Chondrocyte (in vitro differentiated cells): Measurements from ENCODE around the gene SND1. TPM values are rescaled to one million over a fixed set of nuclear protein-coding genes. Genes with fewer than 3 reads are reported as not detected.

Source experiments
- DNase-seq: peaks from one replicate; pipeline ENCODE4 v3.0.0; 2021; ENCODE audit warnings: mixed read lengths, low spot score
- H3K27ac Mint-ChIP-seq: one replicate; pipeline ENCODE4 v1.8.0; 2021; ENCODE audit warnings: mild to moderate bottlenecking, moderate library complexity, mixed read lengths; ENCODE audit not compliant: unreplicated experiment
- H3K27me3 Mint-ChIP-seq: 2 replicates; pipeline ENCODE4 v1.8.0; 2021; ENCODE audit warnings: low read depth, mixed read lengths
- H3K36me3 Mint-ChIP-seq: 2 replicates; pipeline ENCODE4 v1.8.0; 2021; ENCODE audit warnings: low read depth, mixed read lengths
- H3K4me1 Mint-ChIP-seq: 2 replicates; pipeline ENCODE4 v1.8.0; 2021; ENCODE audit warnings: low read depth, mild to moderate bottlenecking, mixed read lengths
- H3K4me3 Mint-ChIP-seq: one replicate; pipeline ENCODE4 v1.8.0; 2021; ENCODE audit warnings: mild to moderate bottlenecking, moderate library complexity, mixed read lengths; ENCODE audit not compliant: unreplicated experiment
- H3K9me3 Mint-ChIP-seq: 2 replicates; pipeline ENCODE4 v1.8.0; 2021; ENCODE audit warnings: low read depth, mixed read lengths
- total RNA-seq: library from RNA; stranded (reverse); gene quantifications from 3 replicates; pipeline ENCODE4 v1.2.1, GENCODE V29; 2021
- TF ChIP-seq, protein P1 (sequence below): fragments of 200-600 bp; sonication (generic); IDR thresholded peaks from 2 replicates; pipeline ENCODE4 v1.5.0; 2021; ENCODE audit warnings: antibody characterized with exemption, mild to moderate bottlenecking, moderate library complexity

The SND1 gene
- total RNA-seq, 1 donor from 2014 or later: 229 TPM

- peaks cover 14% of the 10 kb centered on the region for H3K4me1 Mint-ChIP-seq
- no peaks in the 10 kb centered on the region for H3K36me3 Mint-ChIP-seq
- H3K9me3 Mint-ChIP-seq: no peaks in the 10 kb centered on the region
- no peak overlapping the region for H3K27ac Mint-ChIP-seq
- H3K4me3 Mint-ChIP-seq: no peak overlapping the region
- DNase-seq: no peak
- no peaks in the 10 kb centered on the region for H3K27me3 Mint-ChIP-seq
- TF ChIP-seq, protein P1, sequence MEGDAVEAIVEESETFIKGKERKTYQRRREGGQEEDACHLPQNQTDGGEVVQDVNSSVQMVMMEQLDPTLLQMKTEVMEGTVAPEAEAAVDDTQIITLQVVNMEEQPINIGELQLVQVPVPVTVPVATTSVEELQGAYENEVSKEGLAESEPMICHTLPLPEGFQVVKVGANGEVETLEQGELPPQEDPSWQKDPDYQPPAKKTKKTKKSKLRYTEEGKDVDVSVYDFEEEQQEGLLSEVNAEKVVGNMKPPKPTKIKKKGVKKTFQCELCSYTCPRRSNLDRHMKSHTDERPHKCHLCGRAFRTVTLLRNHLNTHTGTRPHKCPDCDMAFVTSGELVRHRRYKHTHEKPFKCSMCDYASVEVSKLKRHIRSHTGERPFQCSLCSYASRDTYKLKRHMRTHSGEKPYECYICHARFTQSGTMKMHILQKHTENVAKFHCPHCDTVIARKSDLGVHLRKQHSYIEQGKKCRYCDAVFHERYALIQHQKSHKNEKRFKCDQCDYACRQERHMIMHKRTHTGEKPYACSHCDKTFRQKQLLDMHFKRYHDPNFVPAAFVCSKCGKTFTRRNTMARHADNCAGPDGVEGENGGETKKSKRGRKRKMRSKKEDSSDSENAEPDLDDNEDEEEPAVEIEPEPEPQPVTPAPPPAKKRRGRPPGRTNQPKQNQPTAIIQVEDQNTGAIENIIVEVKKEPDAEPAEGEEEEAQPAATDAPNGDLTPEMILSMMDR: no peak
These were observed 385.1 kb downstream of the SND1 start for GRCh38 chr7:128037081-128037480.

DNA sequence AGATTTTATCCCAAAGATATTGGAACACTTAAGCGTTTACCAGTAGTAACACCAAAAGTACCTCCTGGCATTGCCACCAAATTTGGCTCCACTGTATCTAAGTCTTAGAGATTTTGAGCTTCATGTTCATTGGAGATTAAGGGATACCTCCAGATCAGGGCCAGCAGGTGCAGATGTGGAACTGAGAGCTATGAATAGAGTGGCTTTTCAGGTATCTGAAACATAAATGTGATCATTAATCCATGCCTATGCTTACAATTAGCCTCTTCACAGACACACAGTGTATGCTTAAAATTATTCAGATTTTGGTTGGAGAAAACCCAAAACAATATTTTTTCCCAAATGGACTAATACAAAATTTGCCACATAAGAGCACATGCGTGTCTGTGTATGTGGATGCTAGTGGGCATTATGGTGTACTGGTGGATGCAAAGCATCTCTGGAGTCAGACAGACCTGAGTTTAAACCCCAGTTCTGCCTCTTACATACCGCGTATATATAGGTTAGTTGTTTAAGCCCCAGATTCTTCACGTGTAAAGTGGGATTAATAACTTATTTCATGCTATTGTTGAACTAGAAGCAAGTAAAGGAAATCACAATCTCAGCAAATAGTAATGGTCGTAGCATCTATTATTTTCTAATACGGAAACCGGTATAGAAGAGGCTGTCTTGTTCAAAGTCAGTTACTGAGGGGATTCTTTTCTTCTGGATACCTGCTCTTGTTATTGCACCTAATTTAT is 386.1 kb downstream of the SND1 start:
- Mint-ChIP-seq H3K4me1 (peaks cover 14% of the 10 kb centered on the region), H3K36me3 (no peaks in the 10 kb centered on the region), H3K27ac (no peak overlapping the region), H3K27me3 (no peaks in the 10 kb centered on the region), H3K4me3 (no peak overlapping the region), H3K9me3 (no peaks in the 10 kb centered on the region)
- TF ChIP-seq, protein P1: no peak
- no peak for DNase-seq

DNA sequence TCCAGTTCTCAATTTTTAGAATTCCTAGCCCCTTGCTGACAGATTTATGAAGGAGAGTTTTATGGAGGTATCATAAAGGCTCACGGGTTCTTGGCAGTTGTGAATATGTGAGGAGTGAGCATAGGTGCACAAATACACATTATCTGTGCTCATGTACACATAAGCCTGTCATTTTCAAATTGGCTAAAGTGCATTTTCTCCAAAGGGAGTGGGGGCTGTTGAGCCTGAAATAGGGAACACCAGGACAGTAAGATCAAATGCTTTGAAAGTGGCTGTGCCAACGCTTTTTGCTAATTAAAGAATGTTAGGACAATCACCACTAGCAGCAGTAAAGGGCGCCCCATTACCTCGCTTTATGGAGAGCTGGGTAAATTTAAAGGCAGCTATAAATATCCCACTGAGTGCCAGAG is 387.6 kb downstream of the SND1 start:
- H3K27ac Mint-ChIP-seq: no peak overlapping the region
- no peak overlapping the region for H3K4me3 Mint-ChIP-seq
- H3K36me3 Mint-ChIP-seq: no peaks in the 10 kb centered on the region
- TF ChIP-seq, protein P1: no peak
- DNase-seq: no peak
- H3K4me1 Mint-ChIP-seq: peaks cover 14% of the 10 kb centered on the region
- no peaks in the 10 kb centered on the region for H3K9me3 Mint-ChIP-seq
- no peaks in the 10 kb centered on the region for H3K27me3 Mint-ChIP-seq

DNA sequence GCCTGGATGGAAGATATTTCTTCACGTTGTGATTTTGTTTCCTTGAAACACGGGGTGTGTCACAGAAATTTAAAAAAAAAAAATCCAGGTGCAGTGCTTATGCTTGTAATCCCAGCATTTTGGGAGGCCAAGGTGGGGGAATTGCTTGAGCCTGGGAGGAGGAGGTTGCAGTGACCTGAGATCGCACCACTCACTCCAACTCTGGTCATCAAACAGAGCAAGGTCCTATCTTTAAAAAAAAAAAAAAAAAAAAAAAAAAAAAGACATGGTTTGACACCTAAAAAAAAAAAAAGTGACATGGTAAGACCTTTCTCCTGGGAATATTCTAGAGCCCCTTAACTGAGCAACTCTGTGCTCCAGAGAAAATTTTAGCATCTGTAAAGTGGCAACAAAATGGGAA is 388.2 kb downstream of the SND1 start:
- Mint-ChIP-seq H3K27me3 (no peaks in the 10 kb centered on the region), H3K4me1 (peaks cover 14% of the 10 kb centered on the region), H3K36me3 (no peaks in the 10 kb centered on the region), H3K27ac (no peak overlapping the region), H3K9me3 (no peaks in the 10 kb centered on the region), H3K4me3 (no peak overlapping the region)
- no peak for DNase-seq
- TF ChIP-seq, protein P1: no peak

DNA sequence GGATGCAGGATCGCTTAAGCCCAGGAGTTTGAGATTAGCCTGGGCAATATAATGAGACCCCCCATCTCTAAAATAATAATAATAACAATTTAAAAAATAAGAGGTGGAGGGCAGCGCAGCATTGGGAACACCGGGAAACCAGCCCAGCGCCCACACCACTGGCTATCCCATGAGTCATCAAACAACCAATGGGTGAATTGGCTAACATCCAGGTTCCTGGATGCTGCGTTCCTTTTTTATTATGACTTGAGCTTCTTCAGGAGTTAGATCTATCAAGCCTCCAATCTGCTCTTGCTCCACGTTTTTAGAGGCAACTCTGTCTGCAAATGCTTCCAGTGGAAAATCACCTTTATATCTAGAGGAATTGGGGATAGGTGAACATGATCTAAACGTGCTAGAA is 389.2 kb downstream of the SND1 start:
- Mint-ChIP-seq H3K36me3 (no peaks in the 10 kb centered on the region), H3K4me1 (peaks cover 14% of the 10 kb centered on the region), H3K4me3 (no peak overlapping the region), H3K27ac (no peak overlapping the region), H3K27me3 (no peaks in the 10 kb centered on the region), H3K9me3 (no peaks in the 10 kb centered on the region)
- DNase-seq: no peak
- TF ChIP-seq, protein P1: no peak
